SK-N-SH (cell line): Measurements from ENCODE around the gene RAB30. TPM values are rescaled to one million over a fixed set of nuclear protein-coding genes. Genes with fewer than 3 reads are reported as not detected.

ENCODE experiments used
- CTCF ChIA-PET: fragments of 300-600, 350-600 bp; formaldehyde crosslinking; extraction: SDS; loops from one replicate; lab custom pipeline; 2021; lab: Yijun Ruan, JAX
- POLR2A ChIA-PET: fragments of 350-600 bp; sonication (Branson Sonifier 250); formaldehyde crosslinking; extraction: SDS; loops from one replicate; lab custom pipeline; 2020; ENCODE audit warnings: antibody characterized with exemption, inconsistent platforms; lab: Yijun Ruan, JAX
- DNase-seq: peaks from one replicate; pipeline ENCODE4 v3.0.0; 2012
- H2AFZ ChIP-seq: fragments of 200-600 bp; sonication (generic); 2 replicates; pipeline ENCODE4 v1.8.1; 2016; ENCODE audit warnings: antibody characterized with exemption, mild to moderate bottlenecking, low read depth
- H3F3A ChIP-seq: fragments of 200-600 bp; sonication (generic); replicated peaks from 2 replicates; pipeline ENCODE3; 2016; ENCODE audit warnings: antibody characterized with exemption, mild to moderate bottlenecking; ENCODE audit not compliant: insufficient read depth
- H3K27ac ChIP-seq, 2 experiments: fragments of 200-500 bp in 1 of 2; fragments of 200-600 bp in 1 of 2; sonication (Bioruptor generic) in 1 of 2; sonication (generic), shearing (Covaris generic) in 1 of 2; 2 replicates each; pipeline versions ENCODE4 v1.5.1 to v1.6.1; 2014 to 2016; ENCODE audit warnings: low read depth in 2 of 2, inconsistent platforms in 1 of 2, low read length in 1 of 2, mild to moderate bottlenecking in 1 of 2, mixed read lengths in 1 of 2
- H3K27me3 ChIP-seq: fragments of 200-600 bp; sonication (generic), shearing (Covaris generic); 2 replicates; pipeline ENCODE4 v1.6.1; 2016; ENCODE audit warnings: mixed run types; ENCODE audit not compliant: insufficient read depth
- H3K36me3 ChIP-seq, 2 experiments: fragments of 200-500 bp in 1 of 2; fragments of 200-600 bp in 1 of 2; sonication (Bioruptor generic) in 1 of 2; sonication (generic) in 1 of 2; replicated peaks in 1 of 2; 2 replicates each; pipeline versions ENCODE3 to v1.5.1; 2014 to 2016; ENCODE audit warnings: low read length in 1 of 2, mild to moderate bottlenecking in 1 of 2; ENCODE audit not compliant: insufficient read depth in 2 of 2, control insufficient read depth in 1 of 2
- H3K4me1 ChIP-seq, 2 experiments: fragments of 200-500 bp in 1 of 2; fragments of 200-600 bp in 1 of 2; sonication (Bioruptor generic) in 1 of 2; sonication (generic), shearing (Covaris generic) in 1 of 2; 2 replicates each; pipeline versions ENCODE4 v1.5.1 to v1.6.1; 2014 to 2016; ENCODE audit warnings: low read depth in 1 of 2, low read length in 1 of 2, mixed run types in 1 of 2; ENCODE audit not compliant: insufficient read depth in 2 of 2, control insufficient read depth in 1 of 2
- H3K4me2 ChIP-seq: fragments of 200-600 bp; sonication (generic), shearing (Covaris generic); 2 replicates; pipeline ENCODE4 v1.6.1; 2017; ENCODE audit warnings: mixed run types
- H3K4me3 ChIP-seq, 2 experiments: fragments of 200-500 bp in 1 of 2; fragments of 200-600 bp in 1 of 2; sonication (Bioruptor generic) in 1 of 2; sonication (generic), shearing (Covaris generic) in 1 of 2; 2 replicates each; pipeline versions ENCODE4 v1.5.1 to v1.8.1; 2014 to 2016; ENCODE audit warnings: low read depth in 2 of 2, inconsistent platforms in 1 of 2, low read length in 1 of 2, mild to moderate bottlenecking in 1 of 2, mixed read lengths in 1 of 2, moderate library complexity in 1 of 2
- H3K79me2 ChIP-seq: fragments of 200-600 bp; sonication (generic); 2 replicates; pipeline ENCODE4 v1.8.1; 2017; ENCODE audit warnings: mild to moderate bottlenecking; ENCODE audit not compliant: insufficient read depth
- H3K9ac ChIP-seq: fragments of 200-600 bp; sonication (generic); 2 replicates; pipeline ENCODE4 v1.6.1; 2017; ENCODE audit warnings: mixed run types
- H3K9me2 ChIP-seq: fragments of 200-600 bp; sonication (generic); 2 replicates; pipeline ENCODE4 v1.6.1; 2017; ENCODE audit warnings: mixed run types
- H3K9me3 ChIP-seq: fragments of 200-600 bp; sonication (generic); 2 replicates; pipeline ENCODE4 v1.6.1; 2017; ENCODE audit warnings: mixed run types, mild to moderate bottlenecking, moderate library complexity
- H4K20me1 ChIP-seq: fragments of 200-600 bp; sonication (generic); 2 replicates; pipeline ENCODE4 v1.6.1; 2017; ENCODE audit warnings: mild to moderate bottlenecking, mixed run types; ENCODE audit not compliant: insufficient read depth
- CHD2 ChIP-seq: fragments of 150-350 bp; IDR thresholded peaks from 2 replicates; pipeline ENCODE4 v1.6.1; 2018; ENCODE audit warnings: low read length; ENCODE audit not compliant: partially characterized antibody
- CTCF ChIP-seq: fragments of 200-600 bp; sonication (generic); IDR thresholded peaks from 2 replicates; pipeline ENCODE4 v1.6.1; 2017; ENCODE audit warnings: antibody characterized with exemption, mild to moderate bottlenecking, moderate library complexity
- EZH2phosphoT487 ChIP-seq: fragments of 200-600 bp; sonication (generic); IDR thresholded peaks from 2 replicates; pipeline ENCODE4 v1.6.1; 2017; ENCODE audit warnings: low read depth, mixed run types, mild to moderate bottlenecking, antibody characterized with exemption, moderate library complexity, borderline replicate concordance
- FOSL2 ChIP-seq: IDR thresholded peaks from 2 replicates; pipeline ENCODE4 v1.4.0; 2012; ENCODE audit warnings: low read depth, mild to moderate bottlenecking, moderate library complexity, borderline replicate concordance
- FOXM1 ChIP-seq: IDR thresholded peaks from 2 replicates; pipeline ENCODE4 v1.4.0; 2012; ENCODE audit warnings: low read depth, mild to moderate bottlenecking
- GABPA ChIP-seq: IDR thresholded peaks from 2 replicates; pipeline ENCODE4 v1.4.0; 2012; ENCODE audit warnings: low read depth, mild to moderate bottlenecking
- GATA2 ChIP-seq: sonication (generic); formaldehyde crosslinking; IDR thresholded peaks from 2 replicates; pipeline ENCODE4 v1.5.0; 2020; ENCODE audit warnings: mild to moderate bottlenecking, missing genetic modification reagents
- IRF3 ChIP-seq: fragments of 150-350 bp; IDR thresholded peaks from 2 replicates; pipeline ENCODE4 v1.6.1; 2016; ENCODE audit warnings: mild to moderate bottlenecking, low read depth, low read length
- MXI1 ChIP-seq: IDR thresholded peaks from 2 replicates; pipeline ENCODE4 v1.6.1; 2012; ENCODE audit warnings: mild to moderate bottlenecking, low read depth, low read length, improper control_type of control experiment
- NFIC ChIP-seq: IDR thresholded peaks from 2 replicates; pipeline ENCODE4 v1.4.0; 2012; ENCODE audit warnings: borderline replicate concordance
- NRF1 ChIP-seq: IDR thresholded peaks from 2 replicates; pipeline ENCODE4 v1.6.1; 2012; ENCODE audit warnings: low read depth, mild to moderate bottlenecking, low read length
- RAD21 ChIP-seq: IDR thresholded peaks from 2 replicates; pipeline ENCODE4 v1.6.1; 2012; ENCODE audit warnings: mild to moderate bottlenecking, low read length
- RCOR1 ChIP-seq: fragments of 150-350 bp; IDR thresholded peaks from 2 replicates; pipeline ENCODE4 v1.6.1; 2017; ENCODE audit warnings: antibody characterized with exemption, low read length
- RFX5 ChIP-seq: IDR thresholded peaks from 2 replicates; pipeline ENCODE4 v1.6.1; 2012; ENCODE audit warnings: mild to moderate bottlenecking, improper control_type of control experiment, low read length
- RXRA ChIP-seq: IDR thresholded peaks from 2 replicates; pipeline ENCODE4 v1.4.0; 2012; ENCODE audit warnings: low read depth, mild to moderate bottlenecking, borderline replicate concordance
- SMC3 ChIP-seq: IDR thresholded peaks from 2 replicates; pipeline ENCODE4 v1.6.1; 2012; ENCODE audit warnings: low read depth, low read length, improper control_type of control experiment
- TAF1 ChIP-seq: IDR thresholded peaks from 2 replicates; pipeline ENCODE4 v1.6.1; 2012; ENCODE audit warnings: low read depth, mild to moderate bottlenecking, low read length, moderate library complexity, borderline replicate concordance
- USF1 ChIP-seq: IDR thresholded peaks from 2 replicates; pipeline ENCODE4 v1.4.0; 2012; ENCODE audit warnings: low read depth, borderline replicate concordance
- WGBS: methylation state at CpG from one replicate; pipeline ENCODE4 v1.1.6; 2017; ENCODE audit warnings: low lambda C conversion rate; 5-methylcytosine and 5-hydroxymethylcytosine counted together
- polyA plus RNA-seq, 3 experiments: library from polyadenylated mRNA; depleted of rRNA; stranded (reverse); fragments of >200 nt; gene quantifications; 2 replicates each; pipeline ENCODE4 v1.2.3, GENCODE V29; 2012
- TF ChIP-seq, protein P1 (sequence below): fragments of 150-350 bp; IDR thresholded peaks from 2 replicates; pipeline ENCODE4 v1.6.1; 2017; ENCODE audit warnings: antibody characterized with exemption, low read length, low read depth, borderline replicate concordance
- TF ChIP-seq, protein P2 (sequence below): IDR thresholded peaks from 2 replicates; pipeline ENCODE4 v1.4.0; 2012; ENCODE audit warnings: low read depth, borderline replicate concordance

Gene RAB30
- polyA plus RNA-seq, 1 of the 3 experiments (the other 2 are of a cell fraction): 3.3 TPM

GRCh38 chr11:83087035-83087434 is 15.3 kb upstream of the RAB30 start:
- Histone ChIP-seq H3K4me2 (no peak overlapping the region), H3K36me3 (peaks cover 0 to 6% of the 10 kb centered on the region in 2 experiments), H3K27me3 (no peaks in the 10 kb centered on the region), H4K20me1 (no peaks in the 10 kb centered on the region), H2AFZ (no peak overlapping the region), H3K27ac (no peak overlapping the region), H3K4me1 (no peaks in the 10 kb centered on the region), H3K9ac (no peak overlapping the region), H3K4me3 (no peak overlapping the region), H3F3A (peaks cover 12% of the 10 kb centered on the region), H3K9me3 (no peaks in the 10 kb centered on the region), H3K9me2 (no peaks in the 10 kb centered on the region), H3K79me2 (no peaks in the 10 kb centered on the region)
- TF ChIP-seq USF1: no peak
- peak; percentile 20; the same call in 1 of the 2 replicates for TF ChIP-seq CTCF
- no peak for TF ChIP-seq MXI1
- no peak for TF ChIP-seq FOSL2
- TF ChIP-seq RAD21: peak; percentile 63
- peak; percentile 32 for TF ChIP-seq SMC3
- CTCF ChIA-PET: interaction anchor here (0.6 to 2.8 kb wide), 9 partner anchors 9 to 732 kb away, joined by 3 to 15 read pairs (median 3); partner anchors contain the start of gene RAB30
- WGBS: 66% methylated on average over 2 of the region's 2 CpGs
- POLR2A ChIA-PET: interaction anchor here (0.7 kb wide), 1 partner anchor 65 kb away, joined by 3 read pairs; no protein-coding TSS in a partner anchor
- DNase-seq: no peak

DNA sequence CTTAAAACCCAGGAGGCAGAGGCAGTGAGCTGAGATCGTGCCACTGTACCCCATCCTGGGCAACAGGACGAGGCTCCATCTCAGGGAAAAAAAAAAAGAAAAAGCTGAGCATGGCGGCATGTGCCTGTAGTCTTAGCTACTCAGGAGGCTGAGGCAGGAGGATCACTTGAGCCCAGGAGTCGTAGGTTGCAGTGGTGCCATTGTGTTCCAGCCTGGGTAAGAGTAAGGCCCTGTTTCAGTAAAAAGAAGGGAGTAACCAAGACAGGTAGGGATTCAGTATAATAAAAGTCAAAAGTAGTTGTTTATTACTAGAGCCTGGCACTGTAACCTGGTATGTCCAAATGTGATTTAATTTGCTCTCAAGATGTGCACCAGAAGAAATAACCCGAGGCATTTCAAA is 8.1 kb upstream of the RAB30 start:
- Histone ChIP-seq H3F3A (peaks cover 5% of the 10 kb centered on the region), H3K4me1 (peaks cover 0 to 2% of the 10 kb centered on the region in 2 experiments; a peak in 1 of 4 replicates), H3K27me3 (no peaks in the 10 kb centered on the region), H3K9ac (no peak overlapping the region), H3K9me3 (no peaks in the 10 kb centered on the region), H3K9me2 (no peaks in the 10 kb centered on the region), H3K79me2 (peaks cover 24% of the 10 kb centered on the region; the same call in 1 of the 2 replicates), H2AFZ (no peak overlapping the region), H4K20me1 (no peaks in the 10 kb centered on the region), H3K4me3 (no peak overlapping the region), H3K4me2 (no peak overlapping the region), H3K27ac (no peak overlapping the region), H3K36me3 (peaks cover 3 to 37% of the 10 kb centered on the region in 2 experiments)
- WGBS: 98% methylated on average over 5 of the region's 5 CpGs
- no peak for DNase-seq
- ChIA-PET POLR2A (interaction anchor here (1.3 kb wide), 1 partner anchor 12 kb away, joined by 3 read pairs; no protein-coding TSS in a partner anchor), CTCF (no interaction called here)
- TF ChIP-seq NFIC: no peak
- TF ChIP-seq MXI1: no peak
- TF ChIP-seq RCOR1: no peak
- TF ChIP-seq TAF1: no peak
- TF ChIP-seq, protein P1, sequence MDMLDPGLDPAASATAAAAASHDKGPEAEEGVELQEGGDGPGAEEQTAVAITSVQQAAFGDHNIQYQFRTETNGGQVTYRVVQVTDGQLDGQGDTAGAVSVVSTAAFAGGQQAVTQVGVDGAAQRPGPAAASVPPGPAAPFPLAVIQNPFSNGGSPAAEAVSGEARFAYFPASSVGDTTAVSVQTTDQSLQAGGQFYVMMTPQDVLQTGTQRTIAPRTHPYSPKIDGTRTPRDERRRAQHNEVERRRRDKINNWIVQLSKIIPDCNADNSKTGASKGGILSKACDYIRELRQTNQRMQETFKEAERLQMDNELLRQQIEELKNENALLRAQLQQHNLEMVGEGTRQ: no peak
- TF ChIP-seq GATA2 (CRISPR knock-in tag): no peak
- no peak for TF ChIP-seq EZH2phosphoT487
- TF ChIP-seq RFX5: no peak
- TF ChIP-seq RXRA: no peak
- TF ChIP-seq SMC3: no peak
- no peak for TF ChIP-seq CHD2
- TF ChIP-seq GABPA: no peak
- TF ChIP-seq, protein P2, sequence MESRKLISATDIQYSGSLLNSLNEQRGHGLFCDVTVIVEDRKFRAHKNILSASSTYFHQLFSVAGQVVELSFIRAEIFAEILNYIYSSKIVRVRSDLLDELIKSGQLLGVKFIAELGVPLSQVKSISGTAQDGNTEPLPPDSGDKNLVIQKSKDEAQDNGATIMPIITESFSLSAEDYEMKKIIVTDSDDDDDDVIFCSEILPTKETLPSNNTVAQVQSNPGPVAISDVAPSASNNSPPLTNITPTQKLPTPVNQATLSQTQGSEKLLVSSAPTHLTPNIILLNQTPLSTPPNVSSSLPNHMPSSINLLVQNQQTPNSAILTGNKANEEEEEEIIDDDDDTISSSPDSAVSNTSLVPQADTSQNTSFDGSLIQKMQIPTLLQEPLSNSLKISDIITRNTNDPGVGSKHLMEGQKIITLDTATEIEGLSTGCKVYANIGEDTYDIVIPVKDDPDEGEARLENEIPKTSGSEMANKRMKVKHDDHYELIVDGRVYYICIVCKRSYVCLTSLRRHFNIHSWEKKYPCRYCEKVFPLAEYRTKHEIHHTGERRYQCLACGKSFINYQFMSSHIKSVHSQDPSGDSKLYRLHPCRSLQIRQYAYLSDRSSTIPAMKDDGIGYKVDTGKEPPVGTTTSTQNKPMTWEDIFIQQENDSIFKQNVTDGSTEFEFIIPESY: no peak
- TF ChIP-seq IRF3: no peak
- TF ChIP-seq FOXM1: no peak
- TF ChIP-seq NRF1: no peak
